ENCODE data around the gene NDUFB5.

DNA sequence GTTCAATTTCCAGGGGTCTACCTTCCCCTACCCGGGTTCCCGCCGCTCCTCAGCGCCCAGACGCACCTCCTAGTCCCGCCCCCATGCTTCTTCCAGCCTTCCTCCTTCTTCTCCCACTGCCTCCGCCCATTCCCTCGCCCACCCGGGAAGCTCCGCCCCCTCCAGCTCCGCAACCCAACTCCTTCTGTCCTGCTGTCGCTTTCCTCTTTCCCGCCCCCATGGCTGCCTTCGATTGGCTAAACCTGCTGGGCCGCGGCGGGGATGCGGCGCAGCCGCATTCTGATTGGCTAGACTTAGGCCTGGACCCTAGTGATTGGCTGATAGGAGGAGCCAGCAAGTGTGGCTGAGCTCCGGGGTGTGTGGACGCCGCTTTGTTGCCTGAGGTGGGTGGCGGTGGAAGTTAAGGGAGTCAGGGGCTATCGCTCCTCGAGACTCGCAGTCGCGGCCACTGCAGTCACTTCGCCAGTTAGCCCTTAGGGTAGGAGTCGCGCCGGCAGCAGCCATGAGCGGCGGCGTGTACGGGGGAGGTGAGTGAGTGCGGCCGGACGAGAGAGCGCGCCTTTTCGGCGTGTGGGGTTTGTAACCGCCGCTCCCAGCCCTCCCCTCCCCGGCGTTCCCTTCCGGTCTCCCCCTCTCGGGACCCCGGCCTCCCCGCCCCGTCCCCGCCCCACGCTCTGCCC is 41.9 kb upstream of the NDUFB5 start, which contains the start of gene ACTL6A:
- no peak for TF ChIP-seq EZH2 (IDR thresholded peaks at IDR 0.05; ENCODE audit: insufficient read depth, poor library complexity, severe bottlenecking)
- no peak for TF ChIP-seq EZH2phosphoT487 (IDR thresholded peaks at IDR 0.05; ENCODE audit: insufficient read depth, low read depth)

Measured in GM23248 (cell line).